GM10847 (cell line): ENCODE data around the gene NUDT3.

Experiments
- POLR2A ChIP-seq: IDR thresholded peaks from 2 replicates; pipeline ENCODE4 v1.6.1; 2011; ENCODE audit not compliant: insufficient read length; ENCODE audit errors: extremely low read depth

The NUDT3 gene

DNA sequence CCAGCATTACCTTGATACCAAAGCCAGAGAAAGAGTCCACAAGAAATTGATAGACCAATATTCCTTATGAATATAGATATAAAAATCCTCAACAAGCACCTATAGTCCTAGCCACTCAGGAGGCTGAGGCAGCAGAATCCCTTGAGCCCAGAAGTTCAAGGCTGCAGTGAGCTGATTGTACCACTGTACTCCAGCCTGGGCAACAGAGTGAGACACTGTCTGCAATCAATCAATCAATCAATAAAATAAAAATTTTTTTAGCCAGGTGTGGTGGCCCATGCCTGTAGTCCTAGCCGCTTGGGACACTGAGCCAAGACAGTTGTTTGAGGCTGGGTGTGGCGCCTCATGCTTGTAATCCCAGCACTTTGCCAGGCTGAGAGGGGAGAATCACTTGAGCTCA is 124.7 kb downstream of the NUDT3 start:
- TF ChIP-seq POLR2A, result no peak

DNA sequence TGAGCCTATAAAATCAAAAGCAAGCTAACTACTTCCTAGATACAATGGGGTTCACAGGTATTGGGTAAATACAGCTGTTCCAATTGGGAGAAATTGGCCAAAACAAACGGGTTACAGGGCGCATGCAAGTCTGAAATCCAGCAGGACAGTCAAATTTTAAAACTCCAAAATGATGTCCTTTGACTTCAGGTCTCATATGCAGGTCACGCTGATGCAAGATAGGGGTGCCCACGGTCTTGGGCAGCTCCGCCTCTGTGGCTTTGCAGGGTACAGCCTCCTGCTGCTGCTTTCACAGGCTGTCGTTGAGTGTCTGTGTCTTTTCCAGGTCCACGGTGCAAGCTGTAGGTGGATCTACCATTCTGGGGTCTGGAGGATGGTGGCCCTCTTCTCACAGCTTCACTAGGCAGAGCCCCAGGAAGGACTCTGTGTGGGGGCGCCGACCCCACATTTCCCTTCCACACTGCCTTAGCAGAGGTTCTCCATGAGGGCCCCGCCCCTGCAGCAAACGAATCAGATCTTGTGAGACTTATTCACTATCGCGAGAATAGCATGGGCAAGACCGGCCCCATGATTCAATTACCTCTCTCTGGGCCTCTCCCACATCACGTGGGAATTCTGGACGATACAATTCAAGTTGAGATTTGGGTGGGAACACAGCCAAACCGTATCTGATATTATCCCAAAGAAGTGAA is 131.7 kb downstream of the NUDT3 start:
- TF ChIP-seq POLR2A, result no peak

DNA sequence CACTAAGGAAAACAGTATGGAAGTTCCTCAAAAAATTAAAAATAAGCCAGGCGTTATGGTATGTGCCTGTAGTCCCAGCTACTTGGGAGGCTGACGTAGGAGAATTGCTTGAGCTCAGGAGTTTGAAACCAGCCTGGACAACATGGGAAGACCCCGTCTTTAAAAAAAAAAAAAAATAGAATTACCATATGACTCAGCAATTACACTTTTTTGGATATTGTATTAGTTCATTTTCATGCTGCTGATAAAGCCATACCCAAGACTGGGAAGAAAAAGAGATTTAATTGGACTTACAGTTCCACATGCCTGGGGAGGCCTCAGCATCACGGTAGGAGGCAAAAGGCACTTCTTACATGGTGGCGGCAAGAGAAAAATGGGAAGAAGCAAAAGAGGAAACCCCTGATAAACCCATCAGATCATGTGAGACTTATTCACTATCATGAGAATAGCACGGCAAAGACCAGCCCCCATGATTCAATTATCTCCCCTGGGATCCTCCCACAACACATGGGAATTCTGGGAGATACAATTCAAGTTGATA is 132.9 kb downstream of the NUDT3 start:
- no peak for TF ChIP-seq POLR2A

DNA sequence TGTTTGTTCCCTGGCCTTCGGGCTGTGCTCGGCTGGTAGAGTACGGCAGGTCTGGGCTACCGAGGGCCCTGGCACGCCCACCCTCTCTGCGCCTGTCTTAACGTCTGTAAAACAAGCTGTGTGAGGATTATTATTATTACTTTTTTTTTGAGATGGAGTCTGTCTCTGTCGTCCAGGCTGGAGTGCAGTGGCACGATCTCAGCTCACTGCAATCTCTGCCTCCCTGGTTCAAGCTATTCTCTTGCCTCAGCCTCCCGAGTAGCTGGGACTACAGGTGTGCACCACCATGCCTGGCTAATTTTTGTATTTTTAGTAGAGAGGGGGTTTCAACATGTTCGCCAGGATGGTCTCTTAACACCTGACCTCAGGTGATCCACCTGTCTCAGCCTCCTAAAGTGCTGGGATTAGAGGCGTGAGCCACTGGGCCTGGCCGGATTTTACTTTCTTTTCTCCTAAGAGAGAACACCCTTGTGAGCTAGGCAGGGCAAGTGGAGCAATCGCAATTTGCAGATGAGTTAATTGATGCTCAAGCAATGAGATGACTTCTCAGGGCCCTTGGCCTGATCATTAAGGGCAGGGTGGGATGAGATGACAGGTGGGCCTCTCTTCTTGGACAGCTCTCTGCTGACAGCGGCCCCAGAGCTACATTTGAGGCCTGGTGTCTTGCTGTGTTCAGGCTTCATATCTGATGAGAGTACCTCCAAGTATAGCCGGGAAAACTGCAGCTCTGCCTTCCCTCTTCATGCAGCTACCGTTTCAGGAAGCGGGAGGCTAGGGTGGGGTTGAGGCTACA is 142.8 kb downstream of the NUDT3 start:
- no peak for TF ChIP-seq POLR2A

DNA sequence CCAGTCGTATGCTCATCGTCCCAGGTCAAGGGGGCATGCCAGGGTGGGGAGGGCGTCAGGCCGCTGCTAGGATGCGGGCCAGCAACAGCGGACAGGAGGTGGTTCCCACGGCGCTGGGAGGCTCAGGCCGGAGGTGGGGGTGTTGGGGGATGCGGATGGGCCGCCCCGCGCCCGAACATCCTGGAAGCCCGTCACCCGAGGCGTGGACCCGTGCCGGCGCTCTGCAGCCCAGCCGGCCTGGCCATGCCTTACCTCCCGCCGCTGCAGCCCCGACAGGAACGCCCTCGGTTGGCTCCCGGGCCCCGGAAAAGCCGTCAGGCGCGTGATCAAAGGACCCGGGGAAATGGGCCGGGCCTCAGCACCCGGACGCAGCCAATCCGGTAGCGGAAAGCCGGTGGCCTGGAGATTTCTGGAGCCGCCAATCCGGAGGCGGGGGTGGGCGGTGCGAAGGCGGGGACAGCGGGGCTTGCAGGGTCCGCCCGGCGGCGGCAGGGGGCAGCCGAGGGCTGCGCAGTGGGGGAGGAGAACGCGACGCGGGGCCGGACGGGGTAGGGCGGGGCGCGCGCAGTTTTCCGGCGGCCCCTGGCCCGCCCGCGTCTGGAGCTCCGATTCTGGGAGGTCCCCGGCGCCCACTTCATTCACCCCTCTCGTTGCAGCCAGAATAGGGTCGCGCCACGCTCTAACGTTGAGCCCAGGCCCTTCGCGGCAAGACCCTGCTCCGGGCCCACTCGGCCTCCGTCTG is 143.6 kb downstream of the NUDT3 start, which contains the start of gene SMIM29:
Gene SMIM29 (minus strand): TSS at position 280 of the 742 bp plus-strand sequence. CDS start 1,215 bp downstream, outside the sequence.
- TF ChIP-seq POLR2A, result peak; percentile 40

DNA sequence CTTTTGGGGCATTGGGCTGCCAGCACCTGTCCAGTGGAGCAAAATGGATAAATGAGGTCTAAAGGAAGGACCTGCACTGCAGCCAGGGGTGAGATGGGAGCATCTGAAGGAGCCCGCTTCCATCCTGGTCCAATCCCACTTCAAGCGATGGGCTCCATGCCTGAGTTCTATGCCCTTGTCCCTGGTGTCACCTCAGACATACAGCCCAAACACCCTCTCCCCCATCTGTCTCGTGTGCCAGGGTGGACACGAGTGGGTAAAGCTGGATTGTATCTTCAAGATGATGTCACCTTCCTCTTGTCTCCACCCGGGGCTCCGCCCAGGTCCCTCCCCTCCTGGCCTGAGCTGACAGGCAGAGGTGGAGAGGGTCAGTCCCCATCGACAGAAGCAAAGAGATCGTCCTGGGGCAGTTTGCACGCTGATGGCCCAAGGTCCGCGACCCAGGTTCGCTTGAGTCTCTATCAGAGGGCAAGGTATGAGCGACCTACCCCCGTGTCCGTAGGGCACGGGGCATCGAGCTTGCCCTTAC is 144.2 kb downstream of the NUDT3 start:
- no peak for TF ChIP-seq POLR2A

DNA sequence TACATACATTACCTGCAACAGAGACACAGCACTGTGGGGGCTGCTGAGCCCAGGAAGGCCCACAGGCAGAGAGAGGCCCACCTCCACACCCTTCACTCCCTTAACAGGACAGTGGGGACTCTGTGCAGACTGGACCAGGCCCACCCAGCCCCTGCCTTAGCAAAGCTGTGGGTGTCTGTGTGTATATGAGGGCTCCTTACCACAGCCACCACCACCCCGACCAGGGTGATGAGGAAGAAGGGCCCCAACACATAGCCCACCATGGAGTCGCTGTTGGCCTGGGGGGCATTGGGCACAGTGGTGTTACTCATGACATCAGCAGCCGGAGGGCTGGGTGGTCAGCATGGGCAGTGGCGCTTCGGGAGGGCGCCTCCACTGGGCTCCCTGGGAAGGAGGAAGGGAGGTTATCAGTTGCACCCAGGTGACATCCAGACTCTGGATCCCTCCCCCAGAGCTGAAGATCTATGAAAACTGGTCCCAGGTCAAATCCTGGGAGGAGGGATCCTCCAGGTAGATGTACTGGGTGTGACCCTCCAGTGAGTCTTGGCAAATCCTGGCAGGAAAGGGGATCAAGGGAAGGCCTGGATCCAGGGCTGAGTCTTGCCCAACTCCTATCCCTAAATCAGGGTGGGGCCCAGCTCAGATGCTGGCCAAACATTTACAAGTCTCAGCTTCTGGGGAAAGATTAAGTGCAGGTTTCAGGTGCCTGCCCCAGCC is 144.8 kb downstream of the NUDT3 start:
- TF ChIP-seq POLR2A, result no peak

DNA sequence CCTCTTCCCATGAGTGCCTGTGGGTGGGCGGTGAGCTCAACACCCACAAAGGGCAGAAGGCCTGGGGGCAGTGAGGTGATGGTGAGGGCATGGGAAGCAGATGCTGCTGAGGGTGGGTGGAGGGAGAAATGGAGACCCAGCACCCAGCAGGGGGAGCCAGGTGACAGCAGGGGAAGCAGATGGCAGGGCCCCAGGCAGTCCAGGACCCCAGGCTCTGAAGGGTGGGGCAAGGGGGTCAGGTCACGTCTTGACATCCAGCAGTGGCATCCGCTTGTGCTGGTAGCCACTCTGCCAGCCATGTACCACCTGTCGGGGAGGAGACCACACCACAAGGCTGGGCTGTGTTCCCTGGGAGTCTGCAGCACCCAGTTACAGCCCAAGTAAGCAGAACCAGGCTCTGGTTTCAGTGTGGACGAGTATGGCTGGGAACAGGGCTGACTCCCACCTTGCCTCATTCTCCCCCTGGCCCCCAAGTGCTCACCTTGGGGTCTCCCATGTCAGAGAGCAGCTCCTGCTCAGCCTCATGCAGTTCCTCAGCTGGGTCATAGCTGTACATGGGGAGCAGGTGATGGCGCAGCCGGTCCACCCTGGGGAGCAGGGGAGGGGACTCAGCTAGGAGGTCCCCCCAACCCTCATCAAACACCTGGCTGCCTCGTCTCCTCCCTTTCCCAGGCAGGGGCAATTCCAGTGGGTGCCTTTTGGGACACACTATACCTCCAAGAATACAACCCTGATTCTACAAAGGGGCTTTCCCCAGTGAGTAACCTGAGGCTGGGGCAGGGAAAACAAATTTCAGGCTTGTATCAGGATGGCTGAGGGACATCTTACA is 145.7 kb downstream of the NUDT3 start:
- TF ChIP-seq POLR2A, result no peak

DNA sequence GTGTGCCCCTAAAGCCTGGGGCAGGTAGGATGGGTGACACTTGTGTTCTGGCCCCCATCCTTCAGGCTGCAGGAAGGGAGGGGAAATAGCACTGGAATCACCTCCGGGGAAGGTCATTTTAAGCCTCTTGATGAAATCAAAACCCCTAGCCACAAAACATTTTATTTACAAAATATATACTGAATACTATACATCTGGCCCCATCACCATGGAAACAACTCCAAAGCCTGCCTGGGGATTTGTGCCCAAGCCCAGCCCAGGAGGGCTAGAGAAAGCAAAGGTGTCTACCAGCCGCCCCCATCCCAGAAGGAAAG is 146.3 kb downstream of the NUDT3 start:
- no peak for TF ChIP-seq POLR2A

DNA sequence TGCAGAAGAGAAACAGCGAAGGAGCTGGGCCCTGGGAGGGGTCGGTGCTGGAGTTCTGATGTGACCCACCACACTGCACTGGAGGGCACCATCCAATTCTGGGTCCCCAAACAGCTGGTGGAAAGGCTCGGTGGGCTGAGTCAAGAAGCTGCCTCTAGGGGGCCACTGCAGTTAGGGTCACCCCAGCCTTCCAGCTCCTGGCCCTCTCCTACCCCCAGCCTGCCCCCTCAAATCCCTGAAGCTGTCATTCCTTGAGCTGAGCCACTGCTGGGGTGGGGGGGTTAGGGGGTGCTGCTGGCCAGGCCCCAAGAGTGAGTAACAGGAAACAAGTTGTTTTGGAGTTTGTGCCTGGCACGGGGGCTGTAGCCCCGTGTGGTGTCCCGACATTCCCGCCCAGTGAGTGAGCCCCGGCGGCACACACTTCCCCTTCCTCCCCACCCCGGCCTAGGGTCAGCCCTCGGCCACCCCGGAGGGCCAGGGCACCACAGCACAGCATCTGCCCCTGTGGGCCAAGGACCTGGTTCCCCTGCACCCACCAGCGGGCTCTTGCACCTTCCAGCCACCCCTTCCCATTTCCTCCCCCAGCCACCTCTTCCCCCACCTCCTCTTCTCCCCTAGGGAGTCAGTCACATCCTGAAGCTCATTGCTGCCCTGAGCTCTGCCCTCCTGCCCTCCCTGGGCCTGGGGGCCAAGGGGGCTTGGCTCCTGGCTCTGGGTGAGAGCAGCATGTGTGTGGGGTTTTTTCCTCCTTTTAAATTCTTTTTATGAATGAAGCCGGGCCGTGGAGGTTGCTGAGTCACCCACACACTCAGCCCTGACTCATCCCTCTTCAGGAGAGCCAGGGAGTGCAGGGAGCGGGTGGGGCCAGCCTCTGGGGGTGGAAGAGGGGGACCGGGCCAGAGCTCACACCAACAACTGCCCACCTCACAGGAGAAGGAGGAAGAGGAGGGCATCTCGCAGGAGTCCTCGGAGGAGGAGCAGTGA is 148.3 kb downstream of the NUDT3 start:
- TF ChIP-seq POLR2A, result no peak

DNA sequence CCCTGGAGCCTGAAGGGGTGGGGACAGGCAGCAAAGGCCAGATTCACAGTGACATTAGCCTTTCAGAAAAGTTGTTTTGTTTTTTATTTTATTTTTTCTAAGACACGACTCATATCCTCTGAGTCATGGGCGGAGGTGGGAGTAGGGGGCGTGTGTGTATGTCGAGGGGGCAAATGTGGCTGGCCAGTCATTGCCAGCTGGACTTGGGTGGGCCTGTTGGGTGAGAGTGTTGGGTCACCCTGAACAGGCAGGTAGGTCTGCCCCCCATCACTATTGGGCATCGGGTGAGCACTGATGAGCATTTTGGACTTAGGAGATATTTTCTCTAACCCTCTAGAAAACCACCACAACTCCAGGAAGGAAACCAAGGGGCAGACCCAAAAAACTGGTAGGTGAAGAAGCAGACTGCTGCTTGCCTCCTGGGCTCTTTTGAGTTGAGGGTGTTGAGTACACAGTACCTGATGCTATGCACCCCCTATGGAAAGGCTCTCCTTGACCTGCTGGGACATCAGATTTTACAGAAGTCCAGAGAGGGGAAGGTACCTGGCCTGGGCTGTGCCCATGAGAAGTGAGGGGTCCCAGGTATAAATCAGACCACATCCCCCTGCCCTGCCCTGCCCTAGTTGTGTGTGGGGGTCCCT is 149.2 kb downstream of the NUDT3 start:
- no peak for TF ChIP-seq POLR2A
